ENCODE measurements around the gene YIPF5.

YIPF5 gene

GRCh38 chr5:144179226-144179625 is 8.8 kb upstream of the YIPF5 start:
- DNase-seq (ENCODE audit: low read depth in 2 of 2), result no peak

GRCh38 chr5:144177548-144177947 is 7.1 kb upstream of the YIPF5 start:
- DNase-seq (ENCODE audit: low read depth in 2 of 2), result no peak

GRCh38 chr5:144173766-144174165 is 3.3 kb upstream of the YIPF5 start:
- no peak for DNase-seq (ENCODE audit: low read depth in 2 of 2)

- DNase-seq (ENCODE audit: low read depth in 2 of 2), result no peak
Measured at GRCh38 chr5:144169904-144170275, 569 bp downstream of the YIPF5 start.

GRCh38 chr5:144167998-144168397 is 2.5 kb downstream of the YIPF5 start:
- no peak for DNase-seq (ENCODE audit: low read depth in 2 of 2)

GRCh38 chr5:144166696-144167095 is 3.8 kb downstream of the YIPF5 start:
- no peak for DNase-seq (ENCODE audit: low read depth in 2 of 2)

- no peak for DNase-seq (ENCODE audit: low read depth in 2 of 2)
Measured at GRCh38 chr5:144162686-144163085, 7.8 kb downstream of the YIPF5 start.

GRCh38 chr5:144156767-144157171 is 13.7 kb downstream of the YIPF5 start:
- no peak for DNase-seq (ENCODE audit: low read depth in 2 of 2)

GRCh38 chr5:144151026-144151425 is 19.4 kb downstream of the YIPF5 start:
- no peak for DNase-seq (ENCODE audit: low read depth in 2 of 2)

GRCh38 chr5:144144956-144145751 is 25.3 kb downstream of the YIPF5 start:
- DNase-seq (ENCODE audit: low read depth in 2 of 2), result no peak

GRCh38 chr5:144143625-144144024 is 26.8 kb downstream of the YIPF5 start:
- no peak for DNase-seq (ENCODE audit: low read depth in 2 of 2)

- no peak for DNase-seq (ENCODE audit: low read depth in 2 of 2)
Measured at GRCh38 chr5:144142824-144143162, 27.7 kb downstream of the YIPF5 start.

- no peak for DNase-seq (ENCODE audit: low read depth in 2 of 2)
Measured at GRCh38 chr5:144142139-144142823, 28.2 kb downstream of the YIPF5 start.

GRCh38 chr5:144141585-144141984 is 28.9 kb downstream of the YIPF5 start:
- no peak for DNase-seq (ENCODE audit: low read depth in 2 of 2)

- no peak for DNase-seq (ENCODE audit: low read depth in 2 of 2)
Measured at GRCh38 chr5:144139586-144139985, 30.9 kb downstream of the YIPF5 start.

GRCh38 chr5:144135113-144135762 is 35.2 kb downstream of the YIPF5 start:
- DNase-seq (ENCODE audit: low read depth in 2 of 2), result no peak

GRCh38 chr5:144134194-144134826 is 36.1 kb downstream of the YIPF5 start:
- no peak for DNase-seq (ENCODE audit: low read depth in 2 of 2)

GRCh38 chr5:144133050-144133633 is 37.3 kb downstream of the YIPF5 start:
- DNase-seq (ENCODE audit: low read depth in 2 of 2), result no peak

GRCh38 chr5:144131261-144131660 is 39.2 kb downstream of the YIPF5 start:
- DNase-seq (ENCODE audit: low read depth in 2 of 2), result no peak

- no peak for DNase-seq (ENCODE audit: low read depth in 2 of 2)
Measured at GRCh38 chr5:144130306-144130705, 40.2 kb downstream of the YIPF5 start.

GRCh38 chr5:144128844-144129243 is 41.6 kb downstream of the YIPF5 start:
- no peak for DNase-seq (ENCODE audit: low read depth in 2 of 2)

- no peak for DNase-seq (ENCODE audit: low read depth in 2 of 2)
Measured at GRCh38 chr5:144126707-144127106, 43.8 kb downstream of the YIPF5 start.
